Stimulated activated CD8-positive, alpha-beta memory T cell treated with anti-CD3 and anti-CD28 coated beads, Interleukin-15, amount 100 ng/mL, for 4 hours (primary cell): ENCODE measurements around the gene CD79A.

Experiments
- DNase-seq, 2 donors: peaks; one replicate each; pipeline ENCODE4 v3.0.0-alpha.2; 2020; ENCODE audit warnings: low read depth in 2 of 2

Gene CD79A

GRCh38 chr19:41876847-41877832 lies at the start of gene CD79A:
CD79A (plus strand) TSS chr19:41877279; CDS start chr19:41877305, 26 bp downstream.
- no peak for DNase-seq

- no peak for DNase-seq
Measured at GRCh38 chr19:41837981-41838708, 38.9 kb upstream of the CD79A start.

GRCh38 chr19:41839211-41839610 lies 37.9 kb upstream of the CD79A start:
- DNase-seq = no peak

- DNase-seq = no peak
Measured at GRCh38 chr19:41843371-41843770, 33.7 kb upstream of the CD79A start.

DNA sequence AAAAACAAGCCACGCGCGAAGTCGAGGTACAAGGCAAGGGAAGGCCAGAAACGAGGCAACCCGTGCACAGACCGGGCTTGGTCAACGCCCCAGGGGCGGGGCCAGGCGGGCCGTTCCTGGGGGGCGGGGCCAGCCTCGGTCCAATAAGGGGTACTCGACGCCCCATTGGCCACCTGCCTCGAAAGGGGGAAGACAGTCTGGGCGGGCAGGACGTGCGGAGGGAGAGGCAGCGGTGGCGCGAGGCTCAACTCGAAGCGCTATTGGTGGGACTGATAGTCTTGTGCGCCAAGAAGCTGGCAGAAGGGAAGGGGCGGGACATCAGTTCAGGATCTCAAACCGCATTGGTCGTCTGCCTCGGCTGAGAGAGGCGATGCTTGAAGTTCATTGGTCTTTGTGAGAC lies 32.5 kb upstream of the CD79A start, which contains the start of gene LYPD4:
TSS of gene LYPD4 (minus strand) at position 83 of the 400 bp plus-strand sequence. CDS start 5,398 bp downstream, outside the sequence.
- no peak for DNase-seq

DNA sequence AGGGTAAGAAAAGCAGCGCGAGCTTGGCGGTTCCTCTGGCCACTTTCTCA lies 32.3 kb upstream of the CD79A start, which contains the start of gene DMRTC2:
TSS of gene DMRTC2 (plus strand) at position 42 of the 50 bp plus-strand sequence. CDS start 2,387 bp downstream, outside the sequence.
- no peak for DNase-seq

GRCh38 chr19:41845051-41845590 lies 32.0 kb upstream of the CD79A start:
- no peak for DNase-seq

DNA sequence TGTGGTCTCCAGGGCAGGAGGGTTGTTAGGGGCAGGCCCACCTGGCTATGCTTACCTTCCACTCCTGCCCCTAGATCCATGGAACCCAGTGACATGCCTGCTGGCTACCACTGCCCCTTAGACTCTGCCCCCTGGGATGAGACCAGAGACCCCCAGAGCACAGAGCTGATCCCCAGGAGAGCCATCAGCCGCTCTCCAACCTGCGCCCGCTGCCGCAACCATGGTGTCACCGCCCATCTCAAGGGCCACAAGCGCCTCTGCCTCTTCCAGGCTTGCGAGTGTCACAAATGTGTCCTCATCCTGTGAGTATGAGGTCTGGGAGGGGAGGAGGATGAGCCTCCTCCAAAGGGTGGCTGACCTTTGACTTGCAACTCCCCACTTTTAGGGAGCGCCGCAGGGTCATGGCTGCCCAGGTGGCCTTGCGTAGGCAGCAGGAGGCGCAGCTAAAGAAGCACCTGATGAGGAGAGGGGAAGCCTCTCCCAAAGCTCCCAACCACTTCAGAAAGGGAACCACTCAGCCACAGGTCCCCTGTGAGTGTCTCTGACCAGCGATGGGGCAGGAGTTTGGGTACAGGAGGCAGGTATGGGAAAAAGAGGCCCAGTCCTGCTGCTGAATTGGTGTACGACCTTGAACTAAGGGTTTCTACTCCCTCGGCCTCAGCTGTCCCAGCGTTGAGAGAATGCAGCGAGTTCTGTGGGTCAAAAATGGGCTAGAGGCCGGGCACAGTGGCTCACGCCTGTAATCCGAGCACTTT lies 29.6 kb upstream of the CD79A start:
- no peak for DNase-seq

DNA sequence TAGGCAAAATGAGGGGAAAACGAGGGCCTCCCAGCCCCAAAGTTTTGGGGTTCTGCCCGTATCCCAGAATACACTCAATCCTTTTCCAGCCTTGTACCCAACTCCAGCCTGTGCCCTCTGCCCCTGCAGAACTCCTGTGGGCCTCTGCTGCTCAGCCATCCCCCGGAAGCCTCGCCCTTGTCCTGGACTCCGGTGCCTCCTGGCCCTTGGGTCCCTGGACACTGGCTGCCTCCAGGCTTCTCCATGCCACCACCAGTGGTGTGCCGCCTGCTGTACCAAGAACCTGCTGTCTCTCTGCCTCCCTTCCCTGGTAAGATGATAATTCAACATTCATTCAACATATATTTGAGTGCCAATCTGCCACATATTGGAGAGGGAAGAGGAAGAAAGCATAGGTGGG lies 28.4 kb upstream of the CD79A start:
- no peak for DNase-seq

- DNase-seq = no peak
Measured at GRCh38 chr19:41849067-41849466, 28.0 kb upstream of the CD79A start.

DNA sequence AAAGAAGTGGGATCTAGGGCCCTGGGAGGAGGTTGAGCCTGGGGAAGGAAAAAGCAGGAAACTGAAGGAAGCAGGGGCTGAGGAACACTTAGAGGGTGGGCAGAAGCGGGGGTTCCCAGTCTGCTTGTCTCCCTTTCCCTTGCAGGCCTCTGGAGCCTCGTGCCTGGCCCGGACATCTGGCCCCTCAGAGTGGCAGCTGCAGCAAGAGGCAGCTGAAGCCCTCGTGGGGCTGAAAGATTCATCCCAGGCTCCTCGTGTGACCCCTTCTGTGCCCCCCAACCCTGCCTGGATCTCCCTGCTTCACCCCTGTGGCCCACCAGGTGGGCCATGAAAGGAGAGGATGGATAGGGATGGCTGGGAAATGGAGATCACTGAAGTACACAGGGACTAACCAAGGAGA lies 26.7 kb upstream of the CD79A start:
- no peak for DNase-seq

DNA sequence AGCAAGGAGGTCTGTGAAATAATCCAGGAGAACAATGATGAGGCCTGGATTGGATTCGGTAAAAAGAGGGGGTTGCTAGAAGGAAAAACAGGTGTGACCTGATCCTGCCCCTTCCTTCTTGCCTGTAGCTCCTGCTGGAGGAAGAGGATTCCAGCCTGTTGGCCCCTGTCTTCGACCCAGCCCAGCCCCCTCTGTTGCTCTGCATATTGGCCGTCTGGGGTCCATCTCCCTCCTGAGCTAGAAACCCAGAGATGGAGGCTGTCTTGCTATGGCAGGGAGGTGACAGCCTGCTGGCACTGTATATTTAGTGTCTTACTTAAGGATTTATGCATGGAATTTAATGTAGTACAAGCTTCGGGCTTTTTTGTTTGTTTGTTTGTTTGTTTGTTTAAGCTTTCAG lies 25.6 kb upstream of the CD79A start:
- no peak for DNase-seq

- no peak for DNase-seq
Measured at GRCh38 chr19:41853344-41853743, 23.7 kb upstream of the CD79A start.

- no peak for DNase-seq
Measured at GRCh38 chr19:41853768-41854167, 23.3 kb upstream of the CD79A start.

GRCh38 chr19:41859213-41859617 lies 17.9 kb upstream of the CD79A start:
- DNase-seq = no peak

- DNase-seq = peak; percentile 96
Measured at GRCh38 chr19:41859618-41860418, 17.3 kb upstream of the CD79A start, which contains the start of gene RPS19. RPS19 (plus strand) TSS chr19:41860255; CDS start chr19:41860775, 520 bp downstream.

DNA sequence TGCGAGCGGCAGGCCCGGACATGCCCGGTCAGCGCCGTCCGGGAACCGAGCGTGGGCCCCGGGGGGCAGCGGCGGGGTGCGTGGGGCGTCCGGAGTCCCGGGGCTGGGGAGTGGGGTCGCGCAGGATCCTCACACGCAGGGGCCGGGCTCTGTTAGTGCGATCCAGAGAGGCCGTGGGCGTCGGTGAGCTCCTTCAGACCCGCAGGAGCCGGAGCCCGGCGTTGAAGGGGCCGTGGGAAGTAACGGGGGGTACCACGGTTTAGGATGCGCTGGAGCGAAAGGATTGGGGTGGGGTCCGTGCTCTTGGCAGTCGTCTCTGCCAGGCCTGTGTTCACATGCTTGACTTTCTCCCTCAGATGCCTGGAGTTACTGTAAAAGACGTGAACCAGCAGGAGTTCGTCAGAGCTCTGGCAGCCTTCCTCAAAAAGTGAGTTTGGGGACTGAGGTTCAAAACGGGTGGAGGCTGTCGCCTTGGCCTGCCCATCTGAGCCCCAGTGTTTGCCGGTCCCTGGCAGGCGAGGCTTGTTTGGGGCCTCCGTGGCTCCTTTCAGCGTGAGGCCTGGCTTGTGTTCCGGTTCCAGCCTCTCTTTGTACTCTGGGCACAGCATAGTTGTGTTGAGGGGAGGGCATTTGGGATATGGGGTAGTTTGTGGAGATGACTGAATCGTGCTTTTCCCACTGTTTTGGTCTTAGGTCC lies 16.5 kb upstream of the CD79A start:
- no peak for DNase-seq

DNA sequence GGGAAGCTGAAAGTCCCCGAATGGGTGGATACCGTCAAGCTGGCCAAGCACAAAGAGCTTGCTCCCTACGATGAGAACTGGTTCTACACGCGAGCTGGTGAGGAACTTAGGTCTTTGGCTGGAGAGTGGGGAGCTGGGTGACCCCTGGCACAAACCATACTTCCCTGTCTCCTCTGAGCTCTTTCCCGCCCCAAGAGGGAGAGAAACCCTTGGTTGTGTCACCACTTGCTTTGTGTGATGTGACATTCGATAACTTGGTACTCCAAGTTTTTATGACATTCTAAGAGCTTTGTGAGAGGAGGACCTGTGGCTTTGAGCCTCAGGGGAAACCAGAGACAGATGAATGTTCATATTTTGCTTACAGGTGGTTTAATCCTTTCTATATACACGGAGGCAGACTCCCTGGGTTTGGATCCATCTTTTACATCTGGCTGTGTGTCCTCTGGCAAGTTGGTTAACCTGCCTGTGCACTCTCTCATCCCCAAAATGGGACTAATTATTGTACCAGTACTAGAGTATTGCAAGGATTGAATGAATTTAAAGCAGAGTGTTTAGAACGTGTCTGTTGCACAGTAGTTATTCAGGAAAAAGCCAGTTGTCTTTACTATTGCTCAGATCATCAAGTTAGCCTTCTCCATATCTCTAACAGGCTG lies 15.8 kb upstream of the CD79A start:
- DNase-seq = no peak

DNA sequence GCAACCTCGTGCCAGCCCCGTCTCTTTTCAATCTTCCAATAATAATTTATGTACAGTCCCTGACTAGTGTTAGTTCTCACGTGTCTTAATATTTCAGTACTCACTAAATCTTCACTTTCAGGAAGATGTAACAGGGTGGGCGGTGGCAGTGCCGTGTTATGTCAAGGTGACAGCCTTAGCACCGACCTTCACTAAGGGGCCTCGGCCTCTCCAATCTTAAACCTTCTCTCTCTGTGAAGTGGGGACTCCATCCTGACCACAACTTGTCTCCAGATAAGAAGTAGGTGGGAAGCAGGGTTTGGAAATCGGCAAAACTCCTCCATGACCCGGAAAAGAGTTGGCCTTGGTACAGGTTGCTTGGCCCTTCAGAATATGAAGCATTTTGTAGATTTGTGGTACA lies 15.2 kb upstream of the CD79A start:
- DNase-seq = no peak

- no peak for DNase-seq
Measured at GRCh38 chr19:41862445-41862986, 14.6 kb upstream of the CD79A start.
